MM.1S (cell line): Measurements from ENCODE around the gene ID1.

Source experiments
- DNase-seq: peaks from one replicate; pipeline ENCODE4 v3.0.0-alpha.2; 2015
- H2AFZ ChIP-seq: fragments of 300-600 bp; sonication (generic); 2 replicates; pipeline ENCODE4 v1.6.0; 2016; ENCODE audit warnings: antibody characterized with exemption, low read length
- H3F3A ChIP-seq: fragments of 300-600 bp; sonication (generic); 2 replicates; pipeline ENCODE4 v1.6.1; 2016; ENCODE audit warnings: mild to moderate bottlenecking, antibody characterized with exemption, low read length, moderate library complexity, mixed read lengths; ENCODE audit not compliant: insufficient read depth
- H3K27ac ChIP-seq: fragments of 300-600 bp; sonication (generic); 2 replicates; pipeline ENCODE4 v1.5.1; 2016; ENCODE audit warnings: mild to moderate bottlenecking, low read length
- H3K27me3 ChIP-seq: fragments of 300-600 bp; sonication (generic); replicated peaks from 2 replicates; pipeline ENCODE4 v1.6.0; 2016; ENCODE audit warnings: low read length; ENCODE audit not compliant: insufficient read depth
- H3K36me3 ChIP-seq: fragments of 300-600 bp; sonication (generic); replicated peaks from 2 replicates; pipeline ENCODE4 v1.6.1; 2016; ENCODE audit warnings: mild to moderate bottlenecking, low read length, mixed read lengths; ENCODE audit not compliant: insufficient read depth
- H3K4me1 ChIP-seq: fragments of 300-600 bp; sonication (generic); 2 replicates; pipeline ENCODE4 v1.6.1; 2016; ENCODE audit warnings: low read length, mixed read lengths
- H3K4me2 ChIP-seq: fragments of 300-600 bp; sonication (generic); 2 replicates; pipeline ENCODE4 v1.6.0; 2016; ENCODE audit warnings: low read depth, low read length
- H3K4me3 ChIP-seq: fragments of 300-600 bp; sonication (generic); 2 replicates; pipeline ENCODE4 v1.5.1; 2016; ENCODE audit warnings: low read length, mixed read lengths
- H3K79me2 ChIP-seq: fragments of 300-600 bp; sonication (generic); 2 replicates; pipeline ENCODE4 v1.6.1; 2016; ENCODE audit warnings: mixed run types, low read length, mixed read lengths
- H3K9ac ChIP-seq: fragments of 300-600 bp; sonication (generic); 2 replicates; pipeline ENCODE4 v1.6.1; 2016; ENCODE audit warnings: low read length, mixed read lengths
- H3K9me2 ChIP-seq: fragments of 300-600 bp; sonication (generic); replicated peaks from 2 replicates; pipeline ENCODE4 v1.6.1; 2016; ENCODE audit warnings: mild to moderate bottlenecking, low read length, mixed read lengths; ENCODE audit not compliant: insufficient read depth
- H3K9me3 ChIP-seq: fragments of 300-600 bp; sonication (generic); replicated peaks from 2 replicates; pipeline ENCODE4 v1.6.1; 2016; ENCODE audit warnings: mild to moderate bottlenecking, low read length, mixed read lengths; ENCODE audit not compliant: insufficient read depth
- H4K20me1 ChIP-seq: fragments of 300-600 bp; sonication (generic); 2 replicates; pipeline ENCODE4 v1.6.1; 2016; ENCODE audit warnings: mild to moderate bottlenecking, low read length, moderate library complexity, mixed read lengths; ENCODE audit not compliant: insufficient read depth
- CTCF ChIP-seq: fragments of 300-600 bp; sonication (generic); IDR thresholded peaks from 2 replicates; pipeline ENCODE4 v1.5.1; 2016; ENCODE audit warnings: antibody characterized with exemption, low read length, mixed read lengths
- EZH2 ChIP-seq: fragments of 300-600 bp; sonication (generic); optimal IDR thresholded peaks from 2 replicates; pipeline ENCODE3; 2017; ENCODE audit warnings: low read depth, mild to moderate bottlenecking, antibody characterized with exemption, low read length, mixed read lengths
- EZH2phosphoT487 ChIP-seq: fragments of 300-600 bp; sonication (generic); IDR thresholded peaks from 2 replicates; pipeline ENCODE4 v1.6.1; 2018; ENCODE audit warnings: antibody characterized with exemption, low read length

ID1 gene

GRCh38 chr20:31637660-31638059, 32.6 kb downstream of the ID1 start, which contains the start of gene COX4I2:
TSS of gene COX4I2 (plus strand) at chr20:31637912. CDS start at chr20:31639018, 1,106 bp downstream.
- H3K9me2 ChIP-seq, result no peaks in the 10 kb centered on the region
- no peak within 1 kb of the TSS for H3K4me3 ChIP-seq
- no peak within 1 kb of the TSS for H3K9ac ChIP-seq
- no peak within 1 kb of the TSS for H3K4me2 ChIP-seq
- H3F3A ChIP-seq, result no peaks in the 10 kb centered on the region
- H3K27ac ChIP-seq, result no peak within 1 kb of the TSS
- H3K9me3 ChIP-seq, result no peaks in the 10 kb centered on the region
- no peaks in the 10 kb centered on the region for H3K36me3 ChIP-seq
- H3K27me3 ChIP-seq, result no peaks in the 10 kb centered on the region
- no peaks in the 10 kb centered on the region for H4K20me1 ChIP-seq
- no peaks in the 10 kb centered on the region for H3K79me2 ChIP-seq
- no peak for DNase-seq
- no peaks in the 10 kb centered on the region for H3K4me1 ChIP-seq
- H2AFZ ChIP-seq, result no peak within 1 kb of the TSS
- TF ChIP-seq CTCF (no peak), EZH2 (no peak), EZH2phosphoT487 (no peak)

- Histone ChIP-seq H3K36me3 (no peaks in the 10 kb centered on the region), H3K4me3 (no peak overlapping the region), H3F3A (no peaks in the 10 kb centered on the region), H3K9me3 (no peaks in the 10 kb centered on the region), H3K79me2 (no peaks in the 10 kb centered on the region), H3K27me3 (no peaks in the 10 kb centered on the region), H3K27ac (no peak overlapping the region), H3K4me2 (no peak overlapping the region), H3K4me1 (no peaks in the 10 kb centered on the region), H3K9me2 (no peaks in the 10 kb centered on the region), H2AFZ (no peak overlapping the region), H3K9ac (no peak overlapping the region), H4K20me1 (no peaks in the 10 kb centered on the region)
- no peak for DNase-seq
- TF ChIP-seq EZH2phosphoT487, result no peak
- TF ChIP-seq CTCF, result no peak
- no peak for TF ChIP-seq EZH2
Measured at GRCh38 chr20:31638317-31638716, 33.2 kb downstream of the ID1 start.

- H3K9me3 ChIP-seq, result no peaks in the 10 kb centered on the region
- no peak for DNase-seq
- H3K4me1 ChIP-seq, result no peaks in the 10 kb centered on the region
- H3F3A ChIP-seq, result no peaks in the 10 kb centered on the region
- no peak overlapping the region for H2AFZ ChIP-seq
- H3K36me3 ChIP-seq, result no peaks in the 10 kb centered on the region
- TF ChIP-seq CTCF (no peak), EZH2 (no peak), EZH2phosphoT487 (no peak)
- no peaks in the 10 kb centered on the region for H4K20me1 ChIP-seq
- H3K4me3 ChIP-seq, result no peak overlapping the region
- no peak overlapping the region for H3K9ac ChIP-seq
- H3K27me3 ChIP-seq, result no peaks in the 10 kb centered on the region
- H3K27ac ChIP-seq, result no peak overlapping the region
- no peaks in the 10 kb centered on the region for H3K9me2 ChIP-seq
- H3K4me2 ChIP-seq, result no peak overlapping the region
- no peaks in the 10 kb centered on the region for H3K79me2 ChIP-seq
Measured at GRCh38 chr20:31638816-31639215, 33.7 kb downstream of the ID1 start.
